GM23338 (cell line): ENCODE measurements around the gene PAMR1. TPM values are rescaled to one million over a fixed set of nuclear protein-coding genes. Genes with fewer than 3 reads are reported as not detected.

Source experiments
- ATAC-seq: fragments of 200-7000 bp; cut with Tn5 transposase; 3 replicates; pipeline ENCODE4 v1.9.1; 2020
- DNase-seq: peaks from one replicate; pipeline ENCODE4 v3.0.0-alpha.2; 2015; ENCODE audit warnings: low spot score
- H2AFZ ChIP-seq: fragments of 200-600 bp; sonication (generic); 2 replicates; pipeline ENCODE4 v1.8.0; 2016; ENCODE audit warnings: antibody characterized with exemption, mild to moderate bottlenecking, moderate library complexity
- H3F3A ChIP-seq: fragments of 200-600 bp; sonication (generic); replicated peaks from 2 replicates; pipeline ENCODE4 v1.8.0; 2017; ENCODE audit warnings: antibody characterized with exemption, mixed run types, low read depth
- H3K27ac ChIP-seq: fragments of 200-600 bp; sonication (generic); 2 replicates; pipeline ENCODE4 v1.6.1; 2016; ENCODE audit warnings: low read depth
- H3K27me3 ChIP-seq: fragments of 200-600 bp; sonication (generic); 2 replicates; pipeline ENCODE4 v1.8.0; 2016; ENCODE audit warnings: mild to moderate bottlenecking, mixed run types, moderate library complexity; ENCODE audit not compliant: insufficient read depth
- H3K36me3 ChIP-seq: fragments of 200-600 bp; sonication (generic); 2 replicates; pipeline ENCODE4 v1.8.0; 2016; ENCODE audit warnings: mild to moderate bottlenecking; ENCODE audit not compliant: insufficient read depth
- H3K4me1 ChIP-seq: fragments of 200-600 bp; sonication (generic); 2 replicates; pipeline ENCODE4 v1.8.0; 2016; ENCODE audit warnings: mild to moderate bottlenecking, moderate library complexity; ENCODE audit not compliant: insufficient read depth
- H3K4me2 ChIP-seq: fragments of 200-600 bp; sonication (generic); 2 replicates; pipeline ENCODE4 v1.7.1; 2017; ENCODE audit warnings: mixed run types
- H3K4me3 ChIP-seq: fragments of 200-600 bp; sonication (generic); 2 replicates; pipeline ENCODE4 v1.6.1; 2016; ENCODE audit warnings: mixed run types
- H3K79me2 ChIP-seq: fragments of 200-600 bp; sonication (generic); replicated peaks from 2 replicates; pipeline ENCODE4 v1.8.0; 2017; ENCODE audit warnings: mild to moderate bottlenecking; ENCODE audit not compliant: insufficient read depth
- H3K9me2 ChIP-seq: fragments of 200-600 bp; sonication (generic); 2 replicates; pipeline ENCODE4 v1.8.0; 2017; ENCODE audit not compliant: insufficient read depth
- H4K20me1 ChIP-seq: fragments of 200-600 bp; sonication (generic); replicated peaks from 2 replicates; pipeline ENCODE4 v1.8.0; 2017; ENCODE audit warnings: mild to moderate bottlenecking; ENCODE audit not compliant: insufficient read depth
- H3K27ac Mint-ChIP-seq: 2 replicates; pipeline ENCODE4 v1.8.0; 2020; ENCODE audit warnings: inconsistent platforms, mild to moderate bottlenecking, moderate library complexity, mixed read lengths
- H3K27me3 Mint-ChIP-seq: 3 replicates; pipeline ENCODE4 v1.8.0; 2022; ENCODE audit warnings: low read depth, mild to moderate bottlenecking, moderate library complexity, mixed read lengths, inconsistent platforms; ENCODE audit not compliant: insufficient read depth, poor library complexity
- H3K36me3 Mint-ChIP-seq: 3 replicates; pipeline ENCODE4 v1.8.0; 2021; ENCODE audit warnings: low read depth, mild to moderate bottlenecking, inconsistent platforms, moderate library complexity, mixed read lengths
- H3K4me1 Mint-ChIP-seq: 3 replicates; pipeline ENCODE4 v1.8.0; 2020; ENCODE audit warnings: mild to moderate bottlenecking, inconsistent platforms, mixed read lengths
- H3K4me3 Mint-ChIP-seq: 3 replicates; pipeline ENCODE4 v1.8.0; 2021; ENCODE audit warnings: moderate library complexity, mild to moderate bottlenecking, inconsistent platforms, mixed read lengths
- H3K9me3 Mint-ChIP-seq: 3 replicates; pipeline ENCODE4 v1.8.0; 2020; ENCODE audit warnings: moderate library complexity, mild to moderate bottlenecking, inconsistent platforms, mixed read lengths
- CTCF ChIP-seq, 2 experiments: fragments of 200-600 bp in 1 of 2; sonication (generic) in 1 of 2; conservative IDR thresholded peaks; 2 replicates each; pipeline versions ENCODE4 v1.5.1 to v1.6.1; 2016 to 2017; ENCODE audit warnings: antibody characterized with exemption in 2 of 2, low read depth in 2 of 2, mild to moderate bottlenecking in 2 of 2, moderate library complexity in 1 of 2
- ETS1 ChIP-seq: IDR thresholded peaks from 2 replicates; pipeline ENCODE4 v1.6.1; 2016; ENCODE audit warnings: antibody characterized with exemption
- EZH2 ChIP-seq: fragments of 200-600 bp; sonication (generic); IDR thresholded peaks from one replicate; pipeline ENCODE4 v1.8.0; 2017; ENCODE audit warnings: antibody characterized with exemption, mild to moderate bottlenecking, low read depth; ENCODE audit not compliant: unreplicated experiment
- STAT1 ChIP-seq: IDR thresholded peaks from one replicate; pipeline ENCODE4 v1.6.1; 2016; ENCODE audit warnings: antibody characterized with exemption; ENCODE audit not compliant: unreplicated experiment
- ZNF462 ChIP-seq: fragments of 250-450 bp; sonication (Bioruptor Pico); IDR thresholded peaks from 2 replicates; pipeline ENCODE4 v1.5.0; 2020; ENCODE audit warnings: mild to moderate bottlenecking, moderate library complexity
- polyA plus RNA-seq: library from polyadenylated mRNA; unstranded; fragments of >200 nt; fragmentation: Nextera tagmentation; extraction: Ambion mirVana; gene quantifications from 2 replicates; pipeline ENCODE4 v1.2.1, GENCODE V29; 2016
- total RNA-seq: library from RNA; depleted of rRNA; stranded (reverse); fragments of >200 nt; shearing (Covaris generic); gene quantifications from 2 replicates; pipeline ENCODE4 v1.2.3, GENCODE V29; 2014

Gene PAMR1
- total and polyA plus RNA-seq, 2 experiments from 2014 or later = 1.6 to 3.1 TPM

GRCh38 chr11:35454362-35454761, 71.1 kb downstream of the PAMR1 start:
- H3K79me2 ChIP-seq = no peaks in the 10 kb centered on the region
- TF ChIP-seq STAT1 (no peak), ETS1 (no peak), CTCF (conservative IDR thresholded peaks at IDR 0.05; ENCODE audit: low read depth in 2 of 2) (no peak), EZH2 (no peak), ZNF462 (CRISPR knock-in tag) (no peak)

More at GRCh38 chr11:35454362-35454761, 71.1 kb downstream of the PAMR1 start:
- H2AFZ ChIP-seq = no peak overlapping the region
- H3K4me3 ChIP-seq = no peak overlapping the region
- H3K36me3 Mint-ChIP-seq = no peaks in the 10 kb centered on the region
- ATAC-seq (no peak), DNase-seq (no peak)
- no peaks in the 10 kb centered on the region for H3K4me1 ChIP-seq
- H3K27ac ChIP-seq = no peak overlapping the region
- H3K27me3 Mint-ChIP-seq = no peaks in the 10 kb centered on the region
- H3K9me2 ChIP-seq = no peaks in the 10 kb centered on the region
- no peaks in the 10 kb centered on the region for H3F3A ChIP-seq
- H3K4me2 ChIP-seq = no peak overlapping the region
- H3K4me3 Mint-ChIP-seq = no peak overlapping the region
- H3K9me3 Mint-ChIP-seq = no peaks in the 10 kb centered on the region
- no peaks in the 10 kb centered on the region for H3K36me3 ChIP-seq
- no peaks in the 10 kb centered on the region for H3K27me3 ChIP-seq
- no peak overlapping the region for H3K27ac Mint-ChIP-seq
- H3K4me1 Mint-ChIP-seq = peaks cover 3% of the 10 kb centered on the region; the same call in 1 of the 3 replicates
- no peaks in the 10 kb centered on the region for H4K20me1 ChIP-seq
